ENCODE data around the gene WDR75.

WDR75 gene

GRCh38 chr2:189498205-189498604 is 56.9 kb downstream of the WDR75 start:
- DNase-seq, result no peak

GRCh38 chr2:189499137-189499536 is 57.9 kb downstream of the WDR75 start:
- no peak for DNase-seq

GRCh38 chr2:189500456-189501160 is 59.3 kb downstream of the WDR75 start:
- DNase-seq, result no peak

- no peak for DNase-seq
Measured at GRCh38 chr2:189501487-189501886, 60.2 kb downstream of the WDR75 start.

- DNase-seq, result no peak
Measured at GRCh38 chr2:189502714-189503113, 61.4 kb downstream of the WDR75 start.

GRCh38 chr2:189504238-189504637 is 63.0 kb downstream of the WDR75 start:
- DNase-seq, result no peak

GRCh38 chr2:189505492-189505891 is 64.2 kb downstream of the WDR75 start:
- no peak for DNase-seq

- no peak for DNase-seq
Measured at GRCh38 chr2:189506514-189506976, 65.3 kb downstream of the WDR75 start.

- no peak for DNase-seq
Measured at GRCh38 chr2:189511210-189511959, 70.1 kb downstream of the WDR75 start.

- no peak for DNase-seq
Measured at GRCh38 chr2:189511960-189512319, 70.7 kb downstream of the WDR75 start.

GRCh38 chr2:189512879-189513278 is 71.6 kb downstream of the WDR75 start:
- DNase-seq, result no peak

GRCh38 chr2:189514104-189514503 is 72.8 kb downstream of the WDR75 start:
- no peak for DNase-seq

GRCh38 chr2:189515264-189515663 is 74.0 kb downstream of the WDR75 start:
- DNase-seq, result no peak

GRCh38 chr2:189516546-189516945 is 75.3 kb downstream of the WDR75 start:
- DNase-seq, result no peak

- no peak for DNase-seq
Measured at GRCh38 chr2:189517847-189518535, 76.7 kb downstream of the WDR75 start.

- no peak for DNase-seq
Measured at GRCh38 chr2:189519631-189520387, 78.5 kb downstream of the WDR75 start.

- no peak for DNase-seq
Measured at GRCh38 chr2:189521699-189522434, 80.6 kb downstream of the WDR75 start.

GRCh38 chr2:189522435-189523151 is 81.3 kb downstream of the WDR75 start:
- DNase-seq, result no peak

GRCh38 chr2:189524746-189525145 is 83.5 kb downstream of the WDR75 start:
- DNase-seq, result no peak

Measured in nucleus accumbens (tissue), 56 donors.